RWPE2 (cell line): ENCODE measurements around the gene PRSS50.

Experiments used
- ATAC-seq: fragments of 200-7000 bp; cut with Tn5 transposase; 3 replicates; pipeline ENCODE4 v1.9.1; 2021; ENCODE audit warnings: low read depth
- DNase-seq: peaks from one replicate; pipeline ENCODE4 v3.0.0-alpha.2; 2020; ENCODE audit warnings: low spot score
- H3K27ac ChIP-seq: fragments of 450-650 bp; 2 replicates; pipeline ENCODE4 v1.5.1; 2017; ENCODE audit warnings: mild to moderate bottlenecking; ENCODE audit not compliant: poor library complexity, severe bottlenecking
- H3K27me3 ChIP-seq: fragments of 250-450 bp; sonication (Bioruptor Pico); 2 replicates; pipeline ENCODE4 v1.5.1; 2021; ENCODE audit warnings: mild to moderate bottlenecking, moderate library complexity; ENCODE audit not compliant: insufficient read depth, poor library complexity, severe bottlenecking
- H3K36me3 ChIP-seq: fragments of 250-450 bp; sonication (Bioruptor Pico); 2 replicates; pipeline ENCODE4 v1.5.1; 2020; ENCODE audit warnings: low read depth, mild to moderate bottlenecking, moderate library complexity
- H3K4me1 ChIP-seq: fragments of 250-450 bp; sonication (Bioruptor Pico); 2 replicates; pipeline ENCODE4 v1.5.1; 2021; ENCODE audit warnings: mild to moderate bottlenecking, moderate library complexity; ENCODE audit not compliant: insufficient read depth, poor library complexity, severe bottlenecking
- H3K4me3 ChIP-seq: fragments of 250-450 bp; sonication (Bioruptor Pico); 2 replicates; pipeline ENCODE4 v1.5.1; 2021; ENCODE audit warnings: mild to moderate bottlenecking, moderate library complexity; ENCODE audit not compliant: severe bottlenecking
- H3K9me3 ChIP-seq: fragments of 250-450 bp; sonication (Bioruptor Pico); 2 replicates; pipeline ENCODE4 v1.5.1; 2021; ENCODE audit warnings: mild to moderate bottlenecking, moderate library complexity; ENCODE audit not compliant: severe bottlenecking
- TF ChIP-seq, protein P1 (sequence below): fragments of 450-650 bp; IDR thresholded peaks from one replicate; pipeline ENCODE4 v1.5.1; 2017; ENCODE audit warnings: mild to moderate bottlenecking, moderate library complexity; ENCODE audit not compliant: poor library complexity, severe bottlenecking

PRSS50 gene

DNA sequence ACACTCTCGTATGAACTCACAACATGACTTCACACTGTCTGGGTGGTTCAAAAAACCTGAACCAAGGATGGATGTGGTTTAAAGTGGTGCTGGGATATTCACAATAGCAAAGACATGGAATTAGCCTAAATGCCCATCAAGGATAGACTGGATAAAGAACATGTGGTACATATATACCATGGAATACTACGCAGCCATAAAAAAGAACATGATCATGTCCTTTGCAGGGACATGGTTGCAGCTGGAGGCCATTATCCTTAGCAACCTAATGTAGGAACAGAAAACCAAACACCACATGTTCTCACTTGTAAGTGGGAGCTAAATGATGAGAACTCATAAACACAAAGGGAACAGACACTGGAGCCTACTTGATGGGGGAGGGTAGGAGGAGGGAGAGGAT lies 3.3 kb upstream of the PRSS50 start:
- ATAC-seq, result no peak
- Histone ChIP-seq H3K36me3 (no peaks in the 10 kb centered on the region), H3K4me1 (no peaks in the 10 kb centered on the region), H3K4me3 (no peak overlapping the region), H3K27me3 (no peaks in the 10 kb centered on the region), H3K27ac (no peak overlapping the region), H3K9me3 (no peaks in the 10 kb centered on the region)
- no peak for DNase-seq
- TF ChIP-seq, protein P1, sequence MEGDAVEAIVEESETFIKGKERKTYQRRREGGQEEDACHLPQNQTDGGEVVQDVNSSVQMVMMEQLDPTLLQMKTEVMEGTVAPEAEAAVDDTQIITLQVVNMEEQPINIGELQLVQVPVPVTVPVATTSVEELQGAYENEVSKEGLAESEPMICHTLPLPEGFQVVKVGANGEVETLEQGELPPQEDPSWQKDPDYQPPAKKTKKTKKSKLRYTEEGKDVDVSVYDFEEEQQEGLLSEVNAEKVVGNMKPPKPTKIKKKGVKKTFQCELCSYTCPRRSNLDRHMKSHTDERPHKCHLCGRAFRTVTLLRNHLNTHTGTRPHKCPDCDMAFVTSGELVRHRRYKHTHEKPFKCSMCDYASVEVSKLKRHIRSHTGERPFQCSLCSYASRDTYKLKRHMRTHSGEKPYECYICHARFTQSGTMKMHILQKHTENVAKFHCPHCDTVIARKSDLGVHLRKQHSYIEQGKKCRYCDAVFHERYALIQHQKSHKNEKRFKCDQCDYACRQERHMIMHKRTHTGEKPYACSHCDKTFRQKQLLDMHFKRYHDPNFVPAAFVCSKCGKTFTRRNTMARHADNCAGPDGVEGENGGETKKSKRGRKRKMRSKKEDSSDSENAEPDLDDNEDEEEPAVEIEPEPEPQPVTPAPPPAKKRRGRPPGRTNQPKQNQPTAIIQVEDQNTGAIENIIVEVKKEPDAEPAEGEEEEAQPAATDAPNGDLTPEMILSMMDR, result no peak

DNA sequence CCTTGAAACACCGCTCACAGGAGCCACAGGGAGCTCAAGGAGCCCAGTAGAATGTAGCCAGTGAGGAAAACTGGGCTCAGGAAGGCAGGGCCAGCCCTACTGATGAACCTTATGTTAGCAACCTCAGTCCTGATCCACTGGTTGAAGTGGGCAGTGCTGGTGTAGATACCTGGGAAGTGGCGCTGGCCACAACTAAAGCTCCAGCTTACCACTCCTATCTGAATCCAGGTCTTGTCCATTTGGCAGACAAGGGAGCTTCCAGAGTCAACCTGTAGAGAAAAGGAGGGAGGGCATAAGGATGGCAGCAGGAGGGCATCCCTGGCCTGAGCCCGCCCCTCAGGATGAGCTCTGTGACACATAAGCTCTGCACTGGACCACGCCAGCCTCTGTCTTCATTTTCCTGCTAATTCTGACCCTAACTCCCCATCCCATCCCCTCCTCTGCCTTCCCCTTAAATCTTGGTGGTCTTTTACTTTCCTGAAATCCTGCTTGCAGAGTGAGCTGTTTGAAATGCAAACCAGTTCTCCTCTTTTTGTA lies 2.1 kb upstream of the PRSS50 start:
- Histone ChIP-seq H3K27ac (no peak overlapping the region), H3K27me3 (no peaks in the 10 kb centered on the region), H3K4me3 (no peak overlapping the region), H3K36me3 (no peaks in the 10 kb centered on the region), H3K9me3 (no peaks in the 10 kb centered on the region), H3K4me1 (no peaks in the 10 kb centered on the region)
- TF ChIP-seq, protein P1, result no peak
- ATAC-seq (no peak), DNase-seq (no peak)

DNA sequence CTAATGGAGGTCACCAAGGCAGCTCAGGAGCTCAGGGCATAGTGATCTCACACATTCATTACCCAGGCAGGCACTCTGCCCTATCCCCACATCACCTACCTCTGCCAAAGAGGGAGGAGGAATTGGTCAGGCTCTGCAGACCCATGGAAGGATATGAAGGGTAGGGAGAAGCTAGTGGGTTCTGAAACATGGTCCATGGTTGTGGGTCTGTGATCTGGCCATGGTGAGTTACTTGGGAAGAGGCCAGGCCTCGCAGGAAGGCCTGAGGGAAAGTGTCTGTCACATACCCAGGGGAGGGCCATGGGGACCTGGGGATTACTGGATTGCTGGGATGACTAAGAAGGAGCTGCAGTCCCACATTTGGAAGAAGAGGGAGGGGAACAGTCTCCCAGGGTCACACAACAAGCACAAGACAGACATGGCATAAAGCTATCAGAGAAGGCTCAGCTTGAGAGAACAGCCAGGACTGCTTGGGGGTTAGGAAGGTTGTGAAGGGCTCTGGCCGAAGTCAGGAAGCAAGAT lies 1.4 kb upstream of the PRSS50 start:
- TF ChIP-seq, protein P1, result no peak
- ATAC-seq, result no peak

DNA sequence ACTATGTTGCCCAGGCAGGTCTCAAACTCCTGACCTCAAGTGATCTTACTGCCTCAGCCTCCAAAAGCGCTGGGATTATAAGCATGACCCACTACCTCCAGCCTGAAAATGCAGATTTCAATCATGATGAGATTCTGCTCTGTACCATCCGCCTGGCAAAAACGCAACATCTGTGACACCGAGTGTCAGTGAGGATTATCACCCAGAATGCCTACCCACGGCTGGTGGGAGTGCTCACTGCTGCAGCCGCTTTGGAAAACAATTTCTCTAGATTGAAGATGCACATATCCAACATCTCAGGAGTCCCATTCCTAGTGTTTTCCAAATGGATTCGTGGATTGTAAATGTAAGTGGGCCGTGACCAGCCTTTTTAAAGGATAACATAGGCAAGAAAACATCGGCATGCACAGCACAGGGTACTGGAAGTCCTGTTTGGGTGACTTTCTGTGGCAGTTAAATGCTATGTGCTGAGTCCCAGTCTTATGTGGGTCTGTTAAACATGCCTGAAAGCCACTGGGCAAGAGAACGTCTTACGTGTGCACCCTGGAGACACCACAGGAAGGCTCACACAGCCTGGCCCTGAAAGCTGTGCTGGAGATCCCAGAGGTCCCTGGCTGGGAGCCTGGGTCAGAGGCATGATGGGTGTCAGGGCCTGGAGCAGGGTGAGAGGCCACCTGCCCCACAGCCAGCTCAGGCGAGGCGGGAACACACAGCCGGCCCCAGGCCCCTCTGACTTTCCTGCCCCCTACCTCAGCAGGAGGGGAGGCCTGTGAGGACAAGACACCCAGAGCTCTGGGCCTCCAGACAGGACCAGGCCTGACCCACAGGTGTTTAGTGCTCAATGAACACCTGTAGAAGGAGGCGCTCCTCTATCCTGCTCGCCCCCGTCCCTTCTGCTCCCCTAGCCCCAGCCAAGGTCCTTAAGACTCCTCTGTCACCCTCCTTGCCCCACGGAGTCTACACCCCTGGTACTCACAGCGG lies 918 bp downstream of the PRSS50 start:
- ATAC-seq (no peak), DNase-seq (no peak)
- Histone ChIP-seq H3K27ac (no peak overlapping the region), H3K27me3 (no peaks in the 10 kb centered on the region), H3K36me3 (no peaks in the 10 kb centered on the region), H3K4me1 (peaks cover 3% of the 10 kb centered on the region), H3K9me3 (no peaks in the 10 kb centered on the region), H3K4me3 (no peak overlapping the region)
- TF ChIP-seq, protein P1, result no peak

More for the DNA sequence above, 1.4 kb upstream of the PRSS50 start:
- H3K9me3 ChIP-seq, result no peaks in the 10 kb centered on the region
- H3K4me3 ChIP-seq, result no peak overlapping the region
- no peaks in the 10 kb centered on the region for H3K27me3 ChIP-seq
- no peaks in the 10 kb centered on the region for H3K4me1 ChIP-seq
- no peak overlapping the region for H3K27ac ChIP-seq
- no peaks in the 10 kb centered on the region for H3K36me3 ChIP-seq
- no peak for DNase-seq
